Left colon (tissue), 2 donors: ENCODE results near the gene ZNF638. TPM values are rescaled to one million over a fixed set of nuclear protein-coding genes. Genes with fewer than 3 reads are reported as not detected.

Experiments used
- ATAC-seq: fragments of 200-7000 bp; cut with Tn5 transposase; one replicate; pipeline ENCODE4 v1.9.1; 2020; ENCODE audit warnings: mild to moderate bottlenecking, moderate library complexity
- DNase-seq, 2 donors: peaks; one replicate each; pipeline ENCODE4 v3.0.0-alpha.2; 2020
- intact Hi-C, 2 donors: fragments of 100-400 bp; cut with DNase I in 1 of 2; cut with micrococcal nuclease in 1 of 2; formaldehyde crosslinking; loops; one replicate each; pipeline versions ENCODE4 v1.11.2 to v1.14.0; 2022; cut with DNase I, micrococcal nuclease
- total RNA-seq, 2 donors: library from RNA; stranded (reverse); fragmentation: NEBNext Ultra II Directional; extraction: Animal tissue kit (Norgen Biotek cat#: 25700); gene quantifications; one replicate each; pipeline ENCODE4 v1.2.1, GENCODE V29; 2021
- donor health status: DM: no; HTN: no; CAD: no.
- donor health status: DM: yes; HTN: yes; CAD: no.

ZNF638 gene
- total RNA-seq, 2 donors from 2014 or later = 75.5 to 76.7 TPM

DNA sequence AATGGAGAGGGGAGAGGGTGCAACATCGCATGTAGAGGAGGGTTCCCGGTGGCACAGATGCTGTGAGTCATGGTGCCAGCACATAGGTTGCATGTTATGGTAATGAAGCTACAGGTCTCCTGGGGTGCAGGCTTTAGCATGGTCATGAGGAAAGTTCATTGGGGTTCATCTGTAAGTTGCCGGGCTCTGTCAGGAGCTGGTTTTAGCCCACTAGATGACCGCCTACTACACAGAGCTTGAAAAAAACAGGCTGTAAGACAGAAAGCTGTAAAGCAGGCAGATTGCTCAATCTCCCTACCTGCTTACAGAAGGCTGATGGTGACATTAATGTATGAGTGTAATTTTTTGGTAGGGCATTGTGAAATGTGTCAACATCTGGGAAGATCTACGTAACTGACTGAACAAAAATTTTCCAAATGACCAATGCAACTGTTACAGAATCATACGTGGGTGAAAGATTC, 145.7 kb downstream of the ZNF638 start:
- intact Hi-C loops = no loop called here
- DNase-seq (no peak), ATAC-seq (no peak)

DNA sequence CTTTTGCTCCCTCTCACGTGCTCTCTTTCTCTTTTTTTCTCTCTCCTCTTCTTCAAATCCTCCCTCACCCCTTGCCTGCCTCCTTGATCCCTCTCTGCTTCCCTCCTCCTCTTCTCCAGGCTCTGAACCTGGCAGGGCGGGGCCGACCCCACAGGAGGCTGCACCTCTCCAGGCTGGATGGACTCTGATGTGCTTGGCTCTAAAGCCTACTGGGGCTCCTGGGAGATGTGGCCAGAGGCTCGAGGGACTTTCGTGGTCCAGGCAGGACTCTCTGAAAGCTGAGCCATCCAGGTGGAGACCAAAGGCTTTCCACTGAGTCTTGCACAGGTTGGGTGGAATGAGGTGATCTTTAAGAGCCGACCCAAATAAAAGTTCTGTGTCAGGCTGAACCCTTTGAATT, 147.2 kb downstream of the ZNF638 start:
- intact Hi-C loops = no loop called here
- ATAC-seq (no peak), DNase-seq (no peak)

- intact Hi-C loops = no loop called here
- DNase-seq (no peak), ATAC-seq (no peak)
Measured at GRCh38 chr2:71479261-71479660, 147.7 kb downstream of the ZNF638 start.

DNA sequence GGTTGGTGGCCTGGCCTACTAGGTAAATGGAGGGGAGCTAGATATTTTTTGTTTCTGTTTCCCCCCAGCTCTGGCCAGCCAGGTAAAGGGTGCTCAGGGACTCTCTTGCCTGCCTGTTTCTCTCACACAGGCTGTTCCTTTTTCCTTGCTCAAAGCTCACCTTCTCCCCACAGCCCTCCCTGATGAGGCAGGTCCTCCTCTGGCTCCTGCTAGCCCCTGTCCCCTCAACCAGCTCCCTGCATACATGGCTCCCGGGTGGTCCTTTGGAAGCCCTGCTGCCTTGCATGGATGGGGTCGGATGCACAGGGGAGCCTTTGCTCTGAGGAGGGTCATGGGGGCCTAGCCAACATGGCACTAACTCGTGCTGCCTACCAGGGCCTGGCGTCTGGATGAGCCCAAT, 149.5 kb downstream of the ZNF638 start:
- DNase-seq = no peak
- intact Hi-C loops = no loop called here
- ATAC-seq = no peak

DNA sequence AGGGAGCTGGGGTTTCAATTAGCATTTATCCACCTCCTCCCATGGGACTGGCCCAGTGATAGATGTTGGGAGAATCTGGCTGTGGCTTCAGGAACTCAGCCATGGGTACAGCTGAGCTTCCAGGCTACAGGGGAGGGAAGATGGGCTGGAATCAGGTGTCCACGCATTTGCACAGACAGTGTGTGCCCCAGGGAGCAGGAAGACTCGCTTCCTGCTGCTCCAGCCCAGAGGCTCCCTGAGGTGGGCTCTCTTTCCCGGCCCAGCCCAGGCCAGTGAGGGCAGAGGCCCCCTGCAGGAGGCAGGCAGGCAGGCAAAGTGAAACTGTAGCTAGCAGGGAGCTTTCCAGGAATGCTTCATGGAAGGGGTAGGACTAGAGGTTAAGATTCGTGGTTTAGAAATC, 150.5 kb downstream of the ZNF638 start:
- intact Hi-C loops = no loop called here
- ATAC-seq = no peak
- DNase-seq = no peak

DNA sequence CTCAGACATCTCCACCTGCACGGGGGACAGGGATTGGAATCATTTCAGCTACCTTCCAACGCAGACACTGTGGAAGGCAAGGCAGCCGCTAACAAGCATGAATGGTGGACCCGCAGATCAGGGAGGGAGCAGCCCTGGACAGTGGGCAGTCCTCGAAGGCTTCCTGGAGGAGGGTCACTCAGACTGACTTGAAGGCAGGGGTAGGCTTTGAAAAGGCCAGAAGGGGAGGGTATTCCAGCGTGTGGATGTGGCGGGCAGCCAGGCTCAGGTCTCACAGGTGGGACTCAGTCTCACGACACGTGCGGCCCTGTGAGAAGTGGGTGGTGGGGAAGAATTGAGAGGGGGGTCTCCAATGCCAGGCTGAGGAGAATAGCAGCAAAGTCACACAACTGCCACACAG, 151.7 kb downstream of the ZNF638 start:
- intact Hi-C loops = no loop called here
- ATAC-seq = no peak
- no peak for DNase-seq

DNA sequence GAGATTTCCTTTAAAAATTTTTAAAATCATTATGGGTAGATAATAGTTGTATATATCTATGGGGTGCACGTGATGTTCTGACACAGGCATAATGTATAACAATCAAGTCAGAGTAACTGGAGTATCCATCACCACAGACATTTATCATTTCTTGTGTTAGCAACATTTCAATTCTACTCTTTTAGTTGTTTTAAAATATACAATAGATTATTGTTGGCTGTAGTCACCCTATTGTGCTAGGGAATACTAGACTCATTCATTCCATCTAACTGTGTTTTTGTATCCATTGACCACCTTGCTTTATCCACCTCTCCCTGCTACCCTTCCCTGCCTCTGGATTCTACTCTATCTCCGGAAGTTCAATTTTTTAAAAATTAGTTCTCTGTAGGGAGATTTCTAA, 152.8 kb downstream of the ZNF638 start:
- intact Hi-C loops = no loop called here
- no peak for ATAC-seq

More for the DNA sequence above, 152.8 kb downstream of the ZNF638 start:
- DNase-seq = no peak

Other genes starting within 250 kb of the ZNF638 start
- 10 to 100 TPM; 21.6 to 23.6 TPM for gene MCEE, start 201.6 kb upstream of the ZNF638 start, total RNA-seq
- gene MPHOSPH10, start 201.1 kb upstream of the ZNF638 start, total RNA-seq = 10 to 100 TPM; 18.8 to 22.9 TPM
- 1 to 10 TPM; 4.7 to 6.3 TPM for gene PAIP2B, start 104.7 kb upstream of the ZNF638 start, total RNA-seq
- 1 to 10 TPM; 2.4 to 5.0 TPM for gene DYSF, start 121.8 kb downstream of the ZNF638 start, total RNA-seq